Endothelial cell of umbilical vein (primary cell): ENCODE results near the gene ASB10. TPM values are rescaled to one million over a fixed set of nuclear protein-coding genes. Genes with fewer than 3 reads are reported as not detected.

Experiments
- BruUV-seq: library from RNA; stranded (reverse); fragments of 400-500 nt; replicated peaks from 2 replicates; lab custom pipeline; 2021; lab: Mats Ljungman, UMichigan
- CTCF ChIA-PET: fragments of 300-600, 350-600 bp; sonication (Branson Sonifier 250); formaldehyde crosslinking; loops from one replicate; lab custom pipeline; 2021; ENCODE audit warnings: antibody characterized with exemption, inconsistent platforms; lab: Charles Lee
- POLR2A ChIA-PET: fragments of 300-600, 350-600 bp; sonication (Branson Sonifier 250); formaldehyde crosslinking; loops from one replicate; lab custom pipeline; 2021; ENCODE audit warnings: antibody characterized with exemption, inconsistent platforms; lab: Charles Lee
- DNase-seq: peaks from one replicate; pipeline ENCODE4 v3.0.0-alpha.2; 2011; ENCODE audit warnings: low read depth, low spot score
- FAIRE-seq: peaks from 2 replicates; lab custom pipeline; 2011; peaks lifted over from hg19 to GRCh38; lab: Jason Lieb, UNC
- H2AFZ ChIP-seq: 2 replicates; pipeline ENCODE4 v1.6.0; 2012; ENCODE audit warnings: low read depth, low read length, control low read depth, inconsistent platforms
- H3K27ac ChIP-seq: 2 replicates; pipeline ENCODE4 v1.5.1; 2011; ENCODE audit warnings: low read depth, mild to moderate bottlenecking, control low read depth, low read length, moderate library complexity; ENCODE audit not compliant: insufficient read depth
- H3K27me3 ChIP-seq, 2 experiments: 2 replicates each; pipeline versions ENCODE4 v1.6.0 to v1.6.1; 2011; ENCODE audit warnings: low read length in 2 of 2, mixed read lengths in 1 of 2; ENCODE audit not compliant: control insufficient read depth in 2 of 2, insufficient read depth in 2 of 2
- H3K36me3 ChIP-seq, 2 experiments: 2 replicates in 1 of 2; 3 replicates in 1 of 2; pipeline ENCODE4 v1.5.1; 2011; ENCODE audit warnings: low read length in 2 of 2, mild to moderate bottlenecking in 1 of 2, moderate library complexity in 1 of 2; ENCODE audit not compliant: control insufficient read depth in 2 of 2, insufficient read depth in 2 of 2; ENCODE audit errors: extremely low read depth in 1 of 2
- H3K4me1 ChIP-seq: 3 replicates; pipeline ENCODE4 v1.5.1; 2011; ENCODE audit warnings: mild to moderate bottlenecking, low read length; ENCODE audit not compliant: control insufficient read depth, insufficient read depth; ENCODE audit errors: extremely low read depth
- H3K4me2 ChIP-seq: 2 replicates; pipeline ENCODE4 v1.6.1; 2011; ENCODE audit warnings: low read length, control low read depth, mixed read lengths; ENCODE audit not compliant: insufficient read depth
- H3K4me3 ChIP-seq, 3 experiments: fragments of 200-600 bp in 1 of 3; sonication (generic), shearing (Covaris generic) in 1 of 3; replicated peaks in 1 of 3; 2 replicates each; pipeline ENCODE4 v1.5.1; 2011 to 2016; ENCODE audit warnings: control low read depth in 3 of 3, low read length in 3 of 3, mild to moderate bottlenecking in 2 of 3, inconsistent platforms in 1 of 3, low read depth in 1 of 3, moderate library complexity in 1 of 3; ENCODE audit not compliant: insufficient read depth in 1 of 3
- H3K79me2 ChIP-seq: 2 replicates; pipeline ENCODE4 v1.6.0; 2012; ENCODE audit warnings: low read length, inconsistent platforms; ENCODE audit not compliant: control insufficient read depth, insufficient read depth
- H3K9ac ChIP-seq: replicated peaks from 2 replicates; pipeline ENCODE3; 2011; ENCODE audit warnings: low read length, control low read depth; ENCODE audit not compliant: insufficient read depth; ENCODE audit errors: extremely low read depth
- H3K9me1 ChIP-seq: replicated peaks from 3 replicates; pipeline ENCODE4 v1.6.0; 2011; ENCODE audit warnings: mild to moderate bottlenecking, low read length; ENCODE audit not compliant: control insufficient read depth, insufficient read depth; ENCODE audit errors: extremely low read depth
- H3K9me3 ChIP-seq: replicated peaks from 2 replicates; pipeline ENCODE4 v1.5.1; 2012; ENCODE audit warnings: low read length, inconsistent platforms; ENCODE audit not compliant: control insufficient read depth, insufficient read depth
- H4K20me1 ChIP-seq: replicated peaks from 2 replicates; pipeline ENCODE3; 2011; ENCODE audit warnings: mild to moderate bottlenecking, low read length; ENCODE audit not compliant: control insufficient read depth, insufficient read depth; ENCODE audit errors: extremely low read depth
- EZH2 ChIP-seq: IDR thresholded peaks from 2 replicates; pipeline ENCODE4 v1.6.1; 2012; ENCODE audit warnings: borderline replicate concordance, low read depth, mild to moderate bottlenecking, moderate library complexity, low read length, inconsistent platforms; ENCODE audit not compliant: severe bottlenecking
- FOS ChIP-seq: IDR thresholded peaks from 2 replicates; pipeline ENCODE4 v1.6.1; 2011; ENCODE audit warnings: mild to moderate bottlenecking, low read length, moderate library complexity, borderline replicate concordance; ENCODE audit not compliant: insufficient read depth
- GATA2 ChIP-seq: IDR thresholded peaks from 2 replicates; pipeline ENCODE4 v1.7.0; 2011; ENCODE audit warnings: low read depth, mild to moderate bottlenecking, moderate library complexity, mixed read lengths, low read length; ENCODE audit not compliant: insufficient read length, insufficient read depth
- JUN ChIP-seq: IDR thresholded peaks from 2 replicates; pipeline ENCODE4 v1.6.1; 2011; ENCODE audit warnings: borderline replicate concordance, low read depth; ENCODE audit not compliant: insufficient read length, insufficient read depth
- MYC ChIP-seq: IDR thresholded peaks from one replicate; pipeline ENCODE4 v1.6.1; 2011; ENCODE audit warnings: mild to moderate bottlenecking, low read depth, low read length
- POLR2A ChIP-seq: IDR thresholded peaks from 2 replicates; pipeline ENCODE4 v1.6.1; 2012; ENCODE audit warnings: low read depth, mild to moderate bottlenecking, control low read depth, low read length
- POLR2AphosphoS5 ChIP-seq: IDR thresholded peaks from 2 replicates; pipeline ENCODE4 v1.6.1; 2012; ENCODE audit warnings: low read depth, mild to moderate bottlenecking, control low read depth, low read length, moderate library complexity; ENCODE audit not compliant: insufficient read depth
- dilution Hi-C: fragments of 300-500 bp; cut with MboI; formaldehyde crosslinking; loops from one replicate; pipeline ENCODE4 v1.15.0; 2019; ENCODE audit warnings: low sequenced_read_pairs; ENCODE audit not compliant: extremely low pct_ligation_motif_present
- intact Hi-C: fragments of 100-400 bp; cut with micrococcal nuclease; formaldehyde crosslinking; loops from one replicate; pipeline ENCODE4 v1.10.0; 2022
- polyA plus RNA-seq, 4 experiments: library from polyadenylated mRNA; depleted of rRNA in 3 of 4; stranded (reverse) in 3 of 4; unstranded in 1 of 4; fragments of >200 nt; gene quantifications; 2 replicates each; pipeline versions ENCODE4 v1.2.1 to v1.2.3, GENCODE V29; 2011 to 2012; ENCODE audit warnings: missing spikeins in 1 of 4
- total RNA-seq: library from RNA; stranded (reverse); gene quantifications from 2 replicates; pipeline ENCODE4 v1.2.3, GENCODE V29; 2021
- TF ChIP-seq, protein P1 (sequence below): IDR thresholded peaks from 2 replicates; pipeline ENCODE4 v1.6.1; 2011; ENCODE audit not compliant: insufficient read depth, insufficient read length
- TF ChIP-seq, protein P2 (sequence below), 2 donors: IDR thresholded peaks; 1 replicate in 1 of 2; 2 replicates in 1 of 2; pipeline ENCODE4 v1.5.1; 2011; ENCODE audit warnings: low read length in 2 of 2, mild to moderate bottlenecking in 2 of 2, moderate library complexity in 2 of 2, control low read depth in 1 of 2, inconsistent platforms in 1 of 2, low read depth in 1 of 2; ENCODE audit not compliant: insufficient read depth in 1 of 2; ENCODE audit errors: extremely low read depth in 1 of 2

The ASB10 gene
- total and polyA plus RNA-seq, 2 donors (not counting 3 experiments of a cell fraction or from before 2014, with no cell fraction given): not detected

DNA sequence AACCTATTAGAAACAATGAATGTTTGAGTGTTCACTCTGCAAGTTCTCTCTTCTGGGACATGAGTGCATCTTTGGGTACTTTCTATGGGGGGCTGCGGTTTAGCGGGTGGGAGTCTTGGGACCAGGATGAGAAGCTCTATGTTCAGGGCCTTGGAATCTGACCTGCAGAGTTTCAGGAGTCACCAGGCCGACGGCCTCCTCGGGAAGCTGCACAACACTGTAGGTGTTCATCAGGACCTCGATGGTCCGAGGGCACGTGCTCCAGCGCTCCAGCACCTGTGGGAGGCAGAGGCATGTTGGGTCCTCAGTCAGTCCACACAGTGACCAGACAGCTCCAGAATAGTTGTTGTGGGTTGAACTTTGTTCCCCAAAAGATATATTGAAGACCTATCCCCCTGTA is 10.6 kb downstream of the ASB10 start:
- intact Hi-C loops (no loop called here), dilution Hi-C loops (no loop called here)
- no TSS peak for BruUV-seq

DNA sequence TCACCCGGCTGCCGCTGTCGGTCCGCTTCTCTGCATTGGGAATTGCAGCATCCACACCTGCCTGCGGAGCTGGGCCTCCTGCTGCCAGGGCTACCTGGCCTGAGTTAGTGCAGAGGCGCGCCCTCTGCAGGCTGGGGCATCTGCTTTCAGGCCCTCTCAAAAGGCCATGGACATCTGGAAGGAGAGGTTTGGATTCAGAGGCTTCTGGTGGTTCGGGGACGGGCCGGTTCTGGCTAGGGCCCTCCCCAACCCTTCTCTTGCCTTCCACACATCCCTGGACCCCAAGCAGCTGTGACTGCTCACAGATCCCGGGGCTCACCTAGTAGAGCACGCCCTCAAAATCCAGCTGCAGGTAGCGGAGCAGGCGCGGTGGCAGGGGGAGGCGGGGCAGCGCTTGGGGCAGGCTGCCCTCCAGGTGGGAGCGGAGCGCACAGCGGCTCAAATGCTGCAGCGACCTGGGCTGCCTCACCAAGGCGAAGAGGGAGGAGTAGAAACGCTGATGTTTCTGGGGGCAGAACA is 11.2 kb downstream of the ASB10 start:
- Histone ChIP-seq H3K4me2 (no peak overlapping the region), H3K4me3 (no peak overlapping the region), H3K27ac (no peak overlapping the region), H3K27me3 (peaks cover 3 to 12% of the 10 kb centered on the region in 2 experiments), H4K20me1 (no peaks in the 10 kb centered on the region), H3K36me3 (no peaks in the 10 kb centered on the region), H2AFZ (no peak overlapping the region), H3K9me3 (no peaks in the 10 kb centered on the region), H3K9me1 (no peaks in the 10 kb centered on the region), H3K4me1 (no peaks in the 10 kb centered on the region), H3K9ac (no peak overlapping the region), H3K79me2 (no peaks in the 10 kb centered on the region)
- intact Hi-C loops: no loop called here
- no peak for FAIRE-seq
- ChIA-PET CTCF (interaction anchor here (1.6 to 2.6 kb wide), 2 partner anchors 68 to 213 kb away, joined by 5 to 6 read pairs; no protein-coding TSS in a partner anchor), POLR2A (no interaction called here)
- BruUV-seq: no TSS peak
- dilution Hi-C loops: no loop called here
- TF ChIP-seq EZH2 (no peak), JUN (no peak), POLR2A (no peak), FOS (no peak), MYC (no peak), GATA2 (no peak), POLR2AphosphoS5 (no peak)
- TF ChIP-seq, protein P1, sequence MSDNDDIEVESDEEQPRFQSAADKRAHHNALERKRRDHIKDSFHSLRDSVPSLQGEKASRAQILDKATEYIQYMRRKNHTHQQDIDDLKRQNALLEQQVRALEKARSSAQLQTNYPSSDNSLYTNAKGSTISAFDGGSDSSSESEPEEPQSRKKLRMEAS: no peak
- TF ChIP-seq, protein P2, sequence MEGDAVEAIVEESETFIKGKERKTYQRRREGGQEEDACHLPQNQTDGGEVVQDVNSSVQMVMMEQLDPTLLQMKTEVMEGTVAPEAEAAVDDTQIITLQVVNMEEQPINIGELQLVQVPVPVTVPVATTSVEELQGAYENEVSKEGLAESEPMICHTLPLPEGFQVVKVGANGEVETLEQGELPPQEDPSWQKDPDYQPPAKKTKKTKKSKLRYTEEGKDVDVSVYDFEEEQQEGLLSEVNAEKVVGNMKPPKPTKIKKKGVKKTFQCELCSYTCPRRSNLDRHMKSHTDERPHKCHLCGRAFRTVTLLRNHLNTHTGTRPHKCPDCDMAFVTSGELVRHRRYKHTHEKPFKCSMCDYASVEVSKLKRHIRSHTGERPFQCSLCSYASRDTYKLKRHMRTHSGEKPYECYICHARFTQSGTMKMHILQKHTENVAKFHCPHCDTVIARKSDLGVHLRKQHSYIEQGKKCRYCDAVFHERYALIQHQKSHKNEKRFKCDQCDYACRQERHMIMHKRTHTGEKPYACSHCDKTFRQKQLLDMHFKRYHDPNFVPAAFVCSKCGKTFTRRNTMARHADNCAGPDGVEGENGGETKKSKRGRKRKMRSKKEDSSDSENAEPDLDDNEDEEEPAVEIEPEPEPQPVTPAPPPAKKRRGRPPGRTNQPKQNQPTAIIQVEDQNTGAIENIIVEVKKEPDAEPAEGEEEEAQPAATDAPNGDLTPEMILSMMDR (IDR thresholded peaks at IDR 0.05; ENCODE audit: extremely low read depth in 1 of 2, insufficient read depth in 1 of 2, low read depth in 1 of 2, low read length in 2 of 2): no peak
- no peak for DNase-seq

More for the DNA sequence above, 10.6 kb downstream of the ASB10 start:
- Histone ChIP-seq H3K36me3 (no peaks in the 10 kb centered on the region), H2AFZ (no peak overlapping the region), H3K4me3 (no peak overlapping the region), H3K27ac (no peak overlapping the region), H3K9me1 (no peaks in the 10 kb centered on the region), H3K4me1 (no peaks in the 10 kb centered on the region), H3K27me3 (peaks cover 3 to 12% of the 10 kb centered on the region in 2 experiments), H4K20me1 (no peaks in the 10 kb centered on the region), H3K4me2 (no peak overlapping the region), H3K79me2 (no peaks in the 10 kb centered on the region), H3K9me3 (no peaks in the 10 kb centered on the region), H3K9ac (no peak overlapping the region)
- DNase-seq (no peak), FAIRE-seq (no peak)
- POLR2A ChIA-PET: no interaction called here
- CTCF ChIA-PET: interaction anchor here (1.6 to 2.6 kb wide), 2 partner anchors 68 to 214 kb away, joined by 5 to 6 read pairs; no protein-coding TSS in a partner anchor
- no peak for TF ChIP-seq EZH2
- TF ChIP-seq, protein P2 (IDR thresholded peaks at IDR 0.05; ENCODE audit: extremely low read depth in 1 of 2, insufficient read depth in 1 of 2, low read depth in 1 of 2, low read length in 2 of 2): no peak
